ENCODE measurements around the gene VPS13D.
"Not testable (repeated sequence)": the region's sequence is repeated elsewhere in the genome, so short reads cannot be mapped to it uniquely, and the experiment has no call there.

Gene VPS13D

DNA sequence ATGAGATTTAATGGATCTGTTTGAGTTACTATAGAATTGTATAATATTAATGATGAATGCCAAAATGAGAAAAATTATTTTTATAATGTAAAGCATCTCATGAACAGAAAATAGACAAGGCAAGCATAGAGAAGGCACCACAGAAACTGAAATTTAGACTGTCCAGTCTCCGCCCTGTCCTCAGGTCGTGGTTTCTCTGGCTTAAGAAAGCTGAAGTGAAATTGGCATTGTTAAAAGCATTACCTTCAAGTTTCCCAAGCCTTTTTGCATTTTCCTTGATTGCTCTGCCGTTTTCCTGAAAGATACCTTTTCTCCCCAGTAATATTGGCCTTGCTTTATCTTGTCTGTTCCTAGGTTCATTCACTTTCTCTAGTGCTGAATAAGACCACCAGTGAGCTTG is 58.0 kb downstream of the VPS13D start:
- DNase-seq, result no peak

- no peak for DNase-seq
Observed at GRCh38 chr1:12290828-12291227, 61.0 kb downstream of the VPS13D start.

- DNase-seq, result no peak
Observed at GRCh38 chr1:12293416-12293815, 63.6 kb downstream of the VPS13D start.

GRCh38 chr1:12294076-12294475 is 64.2 kb downstream of the VPS13D start:
- DNase-seq, result no peak

- DNase-seq, result no peak
Observed at GRCh38 chr1:12296016-12296415, 66.2 kb downstream of the VPS13D start.

DNA sequence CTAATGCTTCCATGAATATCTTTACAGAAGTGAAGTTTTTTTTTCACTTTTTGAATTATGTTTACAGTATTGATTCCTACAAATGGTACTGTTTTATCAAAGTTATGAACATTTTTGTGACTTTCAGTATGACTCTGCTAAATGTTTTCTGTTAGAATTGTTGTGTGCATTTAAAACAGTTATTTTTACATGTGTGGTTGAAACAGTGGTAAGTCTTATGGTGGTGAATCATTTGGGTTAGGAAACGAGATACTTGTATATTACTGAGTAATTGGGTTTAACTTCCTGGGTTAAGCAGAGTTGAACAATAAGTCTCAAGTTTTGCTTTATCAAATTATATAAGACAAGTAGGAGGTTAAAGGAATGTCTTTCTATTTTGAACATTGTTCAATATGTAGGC is 66.8 kb downstream of the VPS13D start:
- DNase-seq, result no peak

GRCh38 chr1:12300706-12301105 is 70.9 kb downstream of the VPS13D start:
- DNase-seq, result no peak

- DNase-seq, result no peak
Observed at GRCh38 chr1:12301518-12302237, 71.8 kb downstream of the VPS13D start.

DNA sequence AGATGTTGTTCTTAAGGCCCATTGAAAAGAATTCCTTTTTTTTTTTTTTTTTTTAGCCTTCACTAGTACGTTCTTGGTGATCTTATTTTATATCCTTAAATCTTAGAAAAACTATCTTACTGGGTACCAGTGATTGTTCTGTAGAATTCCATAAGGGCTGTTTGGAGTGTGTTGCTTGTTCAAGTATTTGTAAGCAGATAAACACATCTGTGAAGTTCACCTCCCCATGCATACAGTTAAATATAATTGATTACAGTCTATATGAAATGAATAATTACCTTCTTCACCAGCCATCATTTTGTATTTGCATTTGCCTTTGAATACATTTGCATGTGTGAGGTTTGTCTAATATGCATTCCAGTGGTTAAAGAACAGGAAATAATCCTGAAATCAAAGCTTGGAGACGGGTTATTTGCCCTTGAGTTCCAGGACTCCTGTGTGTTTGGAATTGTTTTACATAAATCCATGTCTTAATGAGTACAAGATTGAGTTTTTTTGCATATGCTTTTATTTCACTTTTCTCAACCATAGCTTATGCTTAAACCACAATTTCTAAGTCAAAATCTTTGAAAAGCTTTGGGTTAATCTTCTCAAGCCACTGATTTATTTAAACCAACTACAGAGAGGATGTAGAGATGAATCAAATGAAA is 73.1 kb downstream of the VPS13D start:
- no peak for DNase-seq

DNA sequence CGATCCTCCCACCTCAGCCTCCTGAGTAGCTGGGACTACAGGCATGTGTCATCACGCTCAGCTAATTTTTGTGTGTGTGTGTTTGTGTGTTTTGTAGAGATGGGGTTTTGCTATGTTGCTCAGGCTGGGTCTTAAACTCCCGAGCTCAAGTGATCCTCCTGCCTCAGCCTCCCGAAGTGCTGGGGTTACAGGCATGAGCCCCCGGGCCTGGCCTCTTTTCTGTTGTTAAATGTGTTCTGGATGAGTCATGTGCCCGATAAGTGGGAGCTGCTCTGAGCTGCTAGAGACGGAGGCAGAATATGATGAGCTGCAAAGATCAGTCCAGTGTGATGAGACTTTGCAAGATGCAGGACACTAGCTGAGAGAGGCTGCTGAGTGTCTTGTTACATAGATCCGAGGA is 75.5 kb downstream of the VPS13D start:
- DNase-seq, result no peak

- peak; percentile 38 for DNase-seq
Observed at GRCh38 chr1:12309783-12310742, 80.2 kb downstream of the VPS13D start.

GRCh38 chr1:12314333-12314903 is 84.6 kb downstream of the VPS13D start:
- DNase-seq, result no peak

DNA sequence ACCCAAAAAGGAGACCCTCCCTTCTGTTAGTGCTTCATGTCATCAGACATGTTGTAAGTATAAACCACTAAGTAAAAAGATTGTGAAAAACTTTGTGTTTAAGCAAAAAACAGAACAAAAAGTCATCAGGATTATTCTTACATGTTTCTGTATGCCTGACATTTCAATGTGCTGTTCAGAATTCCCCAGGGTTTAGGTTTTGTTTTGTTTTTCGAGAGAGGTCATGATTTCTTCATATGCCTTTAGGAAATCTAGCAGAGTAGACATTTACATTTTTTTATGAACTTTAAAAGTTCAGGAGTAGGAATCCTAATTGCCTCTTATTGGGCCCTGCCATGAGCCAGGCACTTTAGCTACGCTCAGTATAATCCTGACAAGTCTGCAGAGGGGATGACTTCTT is 85.3 kb downstream of the VPS13D start:
- DNase-seq, result no peak

- DNase-seq, result peak; percentile 31
Observed at GRCh38 chr1:12316331-12316730, 86.5 kb downstream of the VPS13D start.

DNA sequence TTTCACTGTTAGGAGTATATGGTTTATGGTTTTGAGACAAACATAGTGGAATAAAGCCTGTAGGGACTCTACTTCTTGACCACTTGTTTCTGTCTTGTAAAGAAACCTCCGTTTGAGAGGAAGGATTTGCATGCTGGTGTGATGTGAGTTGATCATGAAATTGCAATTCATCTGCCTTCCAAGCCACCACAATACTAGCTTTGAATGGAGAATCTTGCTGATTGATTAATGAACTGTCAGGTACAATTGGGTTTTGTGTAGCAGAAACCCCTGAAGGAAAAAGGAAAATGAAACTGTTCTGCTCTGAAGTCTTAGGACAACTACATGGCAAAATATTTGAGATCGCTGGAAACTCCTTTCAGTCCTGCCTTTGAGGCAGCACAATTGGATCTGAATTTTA is 90.7 kb downstream of the VPS13D start:
- no peak for DNase-seq

GRCh38 chr1:12324423-12324822 is 94.6 kb downstream of the VPS13D start:
- no peak for DNase-seq

DNA sequence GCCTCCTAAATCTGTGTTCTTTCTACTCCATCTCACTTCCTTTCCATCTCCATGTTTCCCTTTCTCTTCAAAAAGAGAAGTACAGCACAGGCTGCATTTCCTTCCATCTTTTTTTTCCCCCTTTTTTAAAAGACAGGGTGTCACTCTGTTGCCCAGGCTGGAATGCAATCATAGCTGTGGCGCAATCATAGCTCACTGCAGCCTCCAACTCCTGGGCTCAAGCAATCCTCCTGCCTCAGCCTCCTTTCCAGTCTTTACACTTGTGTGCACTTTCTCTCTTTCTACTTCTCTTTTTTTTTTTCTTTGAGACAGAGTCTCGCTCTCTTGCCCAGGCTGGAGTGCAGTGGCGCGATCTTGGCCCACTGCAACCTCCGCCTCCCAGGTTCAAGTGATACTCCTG is 95.1 kb downstream of the VPS13D start:
- not testable (repeated sequence) for DNase-seq

GRCh38 chr1:12326986-12327385 is 97.2 kb downstream of the VPS13D start:
- DNase-seq, result no peak

GRCh38 chr1:12327566-12327965 is 97.7 kb downstream of the VPS13D start:
- DNase-seq, result no peak

GRCh38 chr1:12333036-12333785 is 103.4 kb downstream of the VPS13D start:
- DNase-seq, result no peak

GRCh38 chr1:12335815-12336214 is 106.0 kb downstream of the VPS13D start:
- no peak for DNase-seq

DNA sequence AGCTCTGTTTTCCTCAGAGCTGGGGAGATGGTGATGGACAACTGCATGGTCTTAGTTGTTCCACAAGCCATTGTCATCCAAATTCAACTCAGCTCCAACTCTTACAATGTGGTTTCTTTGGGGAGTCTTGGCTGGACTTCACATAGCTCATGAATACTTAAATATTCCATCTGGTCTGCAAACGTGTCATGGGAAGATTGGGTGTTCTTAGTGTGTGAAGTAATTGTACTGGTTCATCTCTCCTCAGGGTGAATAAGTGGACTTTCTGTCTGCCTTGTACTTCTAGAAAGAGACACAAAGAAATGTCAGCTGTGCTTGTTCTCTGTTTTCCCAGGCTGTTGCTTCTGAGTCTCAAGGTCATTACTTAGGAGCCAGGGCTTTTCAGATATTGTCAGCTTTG is 106.6 kb downstream of the VPS13D start:
- no peak for DNase-seq

Data from femur (tissue), 1 donor.